ENCODE measurements around the gene AGRP.

Gene AGRP

DNA sequence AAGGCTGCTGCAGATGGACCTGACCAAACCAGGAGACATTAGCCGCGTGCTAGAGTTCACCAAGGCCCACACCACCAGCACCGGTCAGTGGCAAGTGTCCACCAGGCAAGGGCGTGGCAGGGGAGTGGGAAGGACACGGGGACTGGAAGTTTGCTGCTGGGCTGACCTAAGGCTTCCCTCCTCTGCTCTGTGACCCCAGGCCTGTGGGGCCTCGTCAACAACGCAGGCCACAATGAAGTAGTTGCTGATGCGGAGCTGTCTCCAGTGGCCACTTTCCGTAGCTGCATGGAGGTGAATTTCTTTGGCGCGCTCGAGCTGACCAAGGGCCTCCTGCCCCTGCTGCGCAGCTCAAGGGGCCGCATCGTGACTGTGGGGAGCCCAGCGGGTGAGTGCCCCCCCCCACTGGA is 47.6 kb downstream of the AGRP start:
- in situ Hi-C loops (cut with HindIII; ENCODE audit: low pct_ligation_motif_present, low pct_unique_long_range_greater_than_20kb, low sequenced_read_pairs), result no loop called here
- no peak for DNase-seq

DNA sequence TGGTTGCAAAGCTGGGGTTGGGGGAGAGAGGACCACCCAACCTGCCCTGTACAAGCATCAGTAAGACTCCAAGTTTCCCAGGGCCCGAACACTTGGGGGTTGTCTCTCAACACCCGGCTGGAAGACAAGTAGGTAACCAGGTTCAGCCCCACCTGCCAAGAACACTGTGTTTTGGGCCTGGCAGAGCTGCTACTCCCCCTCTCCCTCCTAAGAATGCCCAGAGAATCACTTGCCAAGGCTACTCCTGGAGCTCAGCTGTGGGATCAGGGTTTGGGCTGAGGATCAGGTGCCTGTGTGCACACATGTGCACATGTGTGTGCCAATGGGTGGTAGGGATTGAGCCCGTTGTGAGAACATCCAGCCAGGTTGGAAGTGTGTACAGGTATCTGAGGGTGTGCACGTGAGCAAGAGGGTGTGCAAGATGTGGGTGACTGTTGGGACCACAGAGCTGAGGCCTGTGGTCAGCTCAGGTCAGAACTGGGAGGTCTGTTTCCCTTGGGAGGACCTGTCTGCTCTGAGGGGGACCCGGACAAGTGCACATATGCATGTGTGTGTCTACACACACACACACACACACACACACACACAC is 50.1 kb downstream of the AGRP start:
- in situ Hi-C loops (cut with HindIII; ENCODE audit: low pct_ligation_motif_present, low pct_unique_long_range_greater_than_20kb, low sequenced_read_pairs), result no loop called here
- no peak for DNase-seq
